GM12878 (cell line): ENCODE results near the gene CFAP57. TPM values are rescaled to one million over a fixed set of nuclear protein-coding genes. Genes with fewer than 3 reads are reported as not detected.

Experiments used
- ATAC-seq: fragments of 200-7000 bp; cut with Tn5 transposase; 3 replicates; pipeline ENCODE4 v1.9.1; 2020; ENCODE audit warnings: mild to moderate bottlenecking, moderate library complexity
- BruUV-seq: library from RNA; stranded (reverse); fragments of 400-500 nt; replicated peaks from 2 replicates; lab custom pipeline; 2021; lab: Mats Ljungman, UMichigan
- CTCF ChIA-PET: fragments of 300-600 bp; sonication (Branson Sonifier 250); formaldehyde crosslinking; extraction: SDS; loops from one replicate; lab custom pipeline; 2021; ENCODE audit warnings: inconsistent platforms; lab: Yijun Ruan, JAX
- POLR2A ChIA-PET: fragments of 350-600 bp; formaldehyde crosslinking; extraction: SDS; loops from one replicate; lab custom pipeline; 2021; ENCODE audit warnings: inconsistent platforms; lab: Charles Lee
- RAD21 ChIA-PET: fragments of 300-600 bp; sonication (Branson Sonifier 250); formaldehyde crosslinking; loops from one replicate; lab custom pipeline; 2023; ENCODE audit warnings: antibody characterized with exemption; ENCODE audit not compliant: unreplicated experiment; lab: Charles Lee
- SMC1A ChIA-PET: fragments of 300-600 bp; sonication (Branson Sonifier 250); formaldehyde crosslinking; loops from one replicate; lab custom pipeline; 2023; ENCODE audit not compliant: unreplicated experiment, uncharacterized antibody; lab: Charles Lee
- DNase-seq: peaks from one replicate; pipeline ENCODE4 v3.0.0-alpha.2; 2011; ENCODE audit warnings: low read depth, low spot score
- FAIRE-seq: peaks from 3 replicates; lab custom pipeline; 2011; peaks lifted over from hg19 to GRCh38; lab: Jason Lieb, UNC
- H2AFZ ChIP-seq: 2 replicates; pipeline ENCODE4 v1.6.0; 2011; ENCODE audit warnings: low read depth, low read length, control low read depth; ENCODE audit not compliant: control insufficient read depth
- H3K27ac ChIP-seq: 2 replicates; pipeline ENCODE4 v1.5.1; 2011; ENCODE audit warnings: control low read depth; ENCODE audit not compliant: control insufficient read depth, insufficient read depth
- H3K27me3 ChIP-seq, 2 experiments: replicated peaks in 1 of 2; 2 replicates each; pipeline versions ENCODE4 v1.6.0 to v1.6.1; 2011; ENCODE audit warnings: low read length in 1 of 2; ENCODE audit not compliant: control insufficient read depth in 2 of 2, insufficient read depth in 2 of 2
- H3K36me3 ChIP-seq, 2 experiments: 2 replicates each; pipeline ENCODE4 v1.5.1; 2011; ENCODE audit warnings: low read length in 1 of 2; ENCODE audit not compliant: control insufficient read depth in 2 of 2, insufficient read depth in 2 of 2
- H3K4me1 ChIP-seq: 2 replicates; pipeline ENCODE4 v1.6.1; 2011; ENCODE audit warnings: mild to moderate bottlenecking, low read length, moderate library complexity, mixed read lengths; ENCODE audit not compliant: control insufficient read depth, insufficient read depth
- H3K4me2 ChIP-seq: 2 replicates; pipeline ENCODE4 v1.6.0; 2011; ENCODE audit warnings: control low read depth; ENCODE audit not compliant: control insufficient read depth, insufficient read depth
- H3K4me3 ChIP-seq: fragments of 200-600 bp; sonication (generic); 2 replicates; pipeline ENCODE4 v1.5.1; 2016
- H3K79me2 ChIP-seq: 2 replicates; pipeline ENCODE4 v1.6.0; 2011; ENCODE audit warnings: low read length; ENCODE audit not compliant: control insufficient read depth, insufficient read depth
- H3K9ac ChIP-seq: 2 replicates; pipeline ENCODE4 v1.8.0; 2011; ENCODE audit warnings: low read length, control low read depth, mixed read lengths; ENCODE audit not compliant: control insufficient read depth, insufficient read depth
- H3K9me3 ChIP-seq: replicated peaks from 3 replicates; pipeline ENCODE4 v1.5.1; 2011; ENCODE audit warnings: mild to moderate bottlenecking, low read length; ENCODE audit not compliant: control insufficient read depth, insufficient read depth
- H4K20me1 ChIP-seq: 2 replicates; pipeline ENCODE4 v1.6.0; 2011; ENCODE audit not compliant: control insufficient read depth, insufficient read depth
- ATF3 ChIP-seq: IDR thresholded peaks from 2 replicates; pipeline ENCODE4 v1.6.1; 2011; ENCODE audit warnings: low read depth, mild to moderate bottlenecking, low read length, moderate library complexity, borderline replicate concordance; ENCODE audit errors: extremely low read depth
- BCL11A ChIP-seq: IDR thresholded peaks from 2 replicates; pipeline ENCODE4 v1.6.1; 2011; ENCODE audit warnings: low read depth, low read length
- CBX3 ChIP-seq: fragments of 200-600 bp; sonication (generic); IDR thresholded peaks from 2 replicates; pipeline ENCODE4 v1.6.1; 2016; ENCODE audit warnings: low read depth, borderline replicate concordance
- EP300 ChIP-seq, 2 experiments: fragments of 150-350 bp in 1 of 2; IDR thresholded peaks; 2 replicates each; pipeline ENCODE4 v1.6.1; 2011 to 2012; ENCODE audit warnings: low read depth in 2 of 2, low read length in 2 of 2, borderline replicate concordance in 1 of 2, improper control_type of control experiment in 1 of 2, inconsistent platforms in 1 of 2; ENCODE audit not compliant: control insufficient read depth in 1 of 2
- FOXM1 ChIP-seq: IDR thresholded peaks from 2 replicates; pipeline ENCODE4 v1.6.1; 2012; ENCODE audit warnings: low read depth, mild to moderate bottlenecking, inconsistent platforms, low read length, moderate library complexity
- JUNB ChIP-seq: IDR thresholded peaks from 2 replicates; pipeline ENCODE4 v1.6.1; 2016; ENCODE audit warnings: antibody characterized with exemption, mild to moderate bottlenecking
- KLF5 ChIP-seq: fragments of 450-650 bp; IDR thresholded peaks from 2 replicates; pipeline ENCODE4 v1.6.1; 2014; ENCODE audit warnings: mild to moderate bottlenecking; ENCODE audit not compliant: partially characterized antibody
- MEF2A ChIP-seq: IDR thresholded peaks from 2 replicates; pipeline ENCODE4 v1.6.1; 2011; ENCODE audit warnings: low read depth, mild to moderate bottlenecking, low read length, moderate library complexity; ENCODE audit not compliant: insufficient read depth
- ZBTB4 ChIP-seq: fragments of 450-650 bp; formaldehyde crosslinking; IDR thresholded peaks from 2 replicates; pipeline ENCODE4 v1.4.0; 2022; ENCODE audit warnings: mild to moderate bottlenecking, moderate library complexity
- ZNF207 ChIP-seq: fragments of 450-650 bp; IDR thresholded peaks from 2 replicates; pipeline ENCODE4 v1.6.1; 2014; ENCODE audit warnings: antibody characterized with exemption, mild to moderate bottlenecking, borderline replicate concordance
- ZSCAN29 ChIP-seq: fragments of 450-650 bp; IDR thresholded peaks from 2 replicates; pipeline ENCODE4 v1.6.1; 2017; ENCODE audit warnings: mild to moderate bottlenecking, moderate library complexity
- WGBS: methylation state at CpG from one replicate; pipeline ENCODE4 v1.1.6; 2016; ENCODE audit warnings: low lambda C conversion rate; ENCODE audit not compliant: insufficient replicate concordance, insufficient coverage; ENCODE audit errors: missing lambda C conversion rate; 5-methylcytosine and 5-hydroxymethylcytosine counted together
- in situ Hi-C: fragments of 300-500 bp; cut with MboI; formaldehyde crosslinking; loops from 9 replicates; pipeline ENCODE4 v1.14.3; 2018; ENCODE audit warnings: mixed read lengths
- intact Hi-C: fragments of 100-400 bp; cut with micrococcal nuclease; formaldehyde crosslinking; loops from one replicate; pipeline ENCODE4 v1.14.2; 2022; ENCODE audit not compliant: unreplicated experiment
- polyA plus RNA-seq, 11 experiments: library from polyadenylated mRNA; depleted of rRNA in 4 of 11; unstranded in 6 of 11; stranded (reverse) in 5 of 11; fragments of >200 nt; fragmentation: Nextera tagmentation in 4 of 11; fragmentation: Illumina TruSeq in 1 of 11; extraction: Ambion mirVana in 4 of 11; extraction: Trizol in 1 of 11; gene quantifications; 1 replicate in 1 of 11; 2 replicates in 10 of 11; pipeline versions ENCODE4 v1.2.1 to v1.2.3, GENCODE V29; 2011 to 2016; ENCODE audit warnings: inconsistent platforms in 2 of 11, missing spikeins in 2 of 11, low read depth in 1 of 11
- total RNA-seq, 4 experiments: library from RNA; depleted of rRNA in 3 of 4; stranded (reverse); fragments of >200 nt in 3 of 4; fragmentation: Illumina TruSeq in 1 of 4; extraction: Trizol in 1 of 4; gene quantifications; 2 replicates each; pipeline versions ENCODE4 v1.2.1 to v1.2.3, GENCODE V29; 2013 to 2021
- TF ChIP-seq, protein P1 (sequence below): fragments of 450-650 bp; IDR thresholded peaks from 2 replicates; pipeline ENCODE4 v1.6.1; 2018; ENCODE audit warnings: mild to moderate bottlenecking, low read depth, moderate library complexity; ENCODE audit not compliant: partially characterized antibody

CFAP57 gene
- total and polyA plus RNA-seq, 10 of the 15 experiments (the other 5 are each of a cell fraction or from before 2014, with no cell fraction given) = 0.45 to 4.8 (median 1.3) TPM

- Histone ChIP-seq H3K9me3 (peaks cover 2% of the 10 kb centered on the region; the same call in 2 of the 3 replicates), H3K27ac (peak overlapping the region; percentile 40; the same call in 1 of the 2 replicates), H2AFZ (no peak overlapping the region), H3K4me1 (peaks cover 20% of the 10 kb centered on the region), H4K20me1 (no peaks in the 10 kb centered on the region), H3K27me3 (no peaks in the 10 kb centered on the region), H3K36me3 (peaks cover 3 to 5% of the 10 kb centered on the region in 2 experiments; a peak in 3 of 4 replicates), H3K9ac (no peak overlapping the region), H3K4me3 (peak overlapping the region; percentile 2), H3K4me2 (0 out of 2 replicates have a peak overlapping the region, but pooled peaks have one; percentile 39), H3K79me2 (peaks cover 14% of the 10 kb centered on the region)
- ChIA-PET SMC1A (interaction anchor here (0.7 to 0.9 kb wide), 2 partner anchors 23 to 35 kb away, joined by 3 read pairs; no protein-coding TSS in a partner anchor), CTCF (interaction anchor here (1.9 to 3.4 kb wide), 2 partner anchors 15 to 22 kb away, joined by 6 to 13 read pairs; no protein-coding TSS in a partner anchor), POLR2A (no interaction called here), RAD21 (interaction anchor here (1.0 to 2.6 kb wide), 2 partner anchors 17 to 23 kb away, joined by 3 to 9 read pairs; no protein-coding TSS in a partner anchor)
- ATAC-seq (peak; percentile 84), DNase-seq (no peak), FAIRE-seq (no peak)
- in situ Hi-C loops = no loop called here
- intact Hi-C loops = no loop called here
- BruUV-seq = no TSS peak
- 0% methylated on average over 1 of the region's 1 CpG for WGBS
- peak; percentile 45; the same call in 1 of the 2 replicates for TF ChIP-seq BCL11A
- TF ChIP-seq ZNF207 = no peak
- no peak for TF ChIP-seq EP300 (IDR thresholded peaks at IDR 0.05; ENCODE audit: borderline replicate concordance in 1 of 2, control insufficient read depth in 1 of 2, low read depth in 2 of 2, low read length in 2 of 2)
- TF ChIP-seq CBX3 = no peak
- TF ChIP-seq ZBTB4 = no peak
- no peak for TF ChIP-seq ATF3
- TF ChIP-seq ZSCAN29 = no peak
- TF ChIP-seq JUNB = peak; percentile 60
- peak; percentile 62; the same call in 1 of the 2 replicates for TF ChIP-seq MEF2A
- TF ChIP-seq, protein P1, sequence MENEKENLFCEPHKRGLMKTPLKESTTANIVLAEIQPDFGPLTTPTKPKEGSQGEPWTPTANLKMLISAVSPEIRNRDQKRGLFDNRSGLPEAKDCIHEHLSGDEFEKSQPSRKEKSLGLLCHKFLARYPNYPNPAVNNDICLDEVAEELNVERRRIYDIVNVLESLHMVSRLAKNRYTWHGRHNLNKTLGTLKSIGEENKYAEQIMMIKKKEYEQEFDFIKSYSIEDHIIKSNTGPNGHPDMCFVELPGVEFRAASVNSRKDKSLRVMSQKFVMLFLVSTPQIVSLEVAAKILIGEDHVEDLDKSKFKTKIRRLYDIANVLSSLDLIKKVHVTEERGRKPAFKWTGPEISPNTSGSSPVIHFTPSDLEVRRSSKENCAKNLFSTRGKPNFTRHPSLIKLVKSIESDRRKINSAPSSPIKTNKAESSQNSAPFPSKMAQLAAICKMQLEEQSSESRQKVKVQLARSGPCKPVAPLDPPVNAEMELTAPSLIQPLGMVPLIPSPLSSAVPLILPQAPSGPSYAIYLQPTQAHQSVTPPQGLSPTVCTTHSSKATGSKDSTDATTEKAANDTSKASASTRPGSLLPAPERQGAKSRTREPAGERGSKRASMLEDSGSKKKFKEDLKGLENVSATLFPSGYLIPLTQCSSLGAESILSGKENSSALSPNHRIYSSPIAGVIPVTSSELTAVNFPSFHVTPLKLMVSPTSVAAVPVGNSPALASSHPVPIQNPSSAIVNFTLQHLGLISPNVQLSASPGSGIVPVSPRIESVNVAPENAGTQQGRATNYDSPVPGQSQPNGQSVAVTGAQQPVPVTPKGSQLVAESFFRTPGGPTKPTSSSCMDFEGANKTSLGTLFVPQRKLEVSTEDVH = no peak
- TF ChIP-seq KLF5 = no peak
- TF ChIP-seq FOXM1 = peak; percentile 64; the same call in 1 of the 2 replicates
Observed at GRCh38 chr1:43204394-43204793, 32.3 kb downstream of the CFAP57 start.
